DOHH2 (cell line): ENCODE results near the gene KCTD10.

Source experiments
- H3F3A ChIP-seq: fragments of 200-600 bp; sonication (generic), shearing (Covaris generic); 2 replicates; pipeline ENCODE4 v1.6.0; 2016; ENCODE audit warnings: antibody characterized with exemption, mild to moderate bottlenecking; ENCODE audit not compliant: control insufficient read depth, insufficient read depth
- H3K27ac ChIP-seq: fragments of 200-600 bp; sonication (generic); 2 replicates; pipeline ENCODE4 v1.5.1; 2014; ENCODE audit warnings: low read depth, mild to moderate bottlenecking, low read length, moderate library complexity
- H3K27me3 ChIP-seq: fragments of 200-600 bp; sonication (generic); 2 replicates; pipeline ENCODE4 v1.6.1; 2014; ENCODE audit warnings: mild to moderate bottlenecking, low read length, mixed read lengths; ENCODE audit not compliant: control insufficient read depth
- H3K36me3 ChIP-seq: fragments of 200-600 bp; sonication (generic); 2 replicates; pipeline ENCODE4 v1.6.1; 2014; ENCODE audit warnings: mild to moderate bottlenecking, low read length, moderate library complexity, mixed read lengths; ENCODE audit not compliant: control insufficient read depth
- H3K4me1 ChIP-seq: fragments of 200-600 bp; sonication (generic); 2 replicates; pipeline ENCODE4 v1.6.1; 2014; ENCODE audit warnings: mild to moderate bottlenecking, low read length, mixed read lengths; ENCODE audit not compliant: control insufficient read depth
- H3K4me2 ChIP-seq: fragments of 200-600 bp; sonication (generic); 2 replicates; pipeline ENCODE4 v1.6.0; 2014; ENCODE audit warnings: mild to moderate bottlenecking, low read length, moderate library complexity
- H3K4me3 ChIP-seq: fragments of 200-600 bp; sonication (generic); 2 replicates; pipeline ENCODE4 v1.5.1; 2014; ENCODE audit warnings: mild to moderate bottlenecking, low read length, mixed read lengths
- H3K79me2 ChIP-seq: fragments of 200-600 bp; sonication (generic); 2 replicates; pipeline ENCODE4 v1.6.1; 2014; ENCODE audit warnings: mild to moderate bottlenecking, low read length, mixed read lengths; ENCODE audit not compliant: control insufficient read depth
- H3K9me2 ChIP-seq: fragments of 200-600 bp; sonication (generic); replicated peaks from 2 replicates; pipeline ENCODE4 v1.6.1; 2014; ENCODE audit warnings: mild to moderate bottlenecking, low read length, mixed read lengths; ENCODE audit not compliant: control insufficient read depth
- H3K9me3 ChIP-seq: fragments of 200-600 bp; sonication (generic); 2 replicates; pipeline ENCODE4 v1.6.1; 2014; ENCODE audit warnings: antibody characterized with exemption, low read length, mixed read lengths; ENCODE audit not compliant: control insufficient read depth, insufficient read depth
- H4K20me1 ChIP-seq: fragments of 200-600 bp; sonication (generic); 2 replicates; pipeline ENCODE4 v1.6.0; 2014; ENCODE audit warnings: low read depth, mild to moderate bottlenecking, antibody characterized with exemption, low read length, moderate library complexity; ENCODE audit not compliant: control insufficient read depth, insufficient read depth
- EZH2phosphoT487 ChIP-seq: fragments of 200-600 bp; sonication (generic); IDR thresholded peaks from 2 replicates; pipeline ENCODE4 v1.6.1; 2017; ENCODE audit warnings: borderline replicate concordance, mild to moderate bottlenecking, antibody characterized with exemption, low read length, moderate library complexity, mixed read lengths
- TF ChIP-seq, protein P1 (sequence below): fragments of 200-600 bp; sonication (generic); IDR thresholded peaks from one replicate; pipeline ENCODE4 v1.5.1; 2014; ENCODE audit warnings: antibody characterized with exemption, mild to moderate bottlenecking, low read depth, low read length; ENCODE audit not compliant: poor library complexity, severe bottlenecking

Gene KCTD10

DNA sequence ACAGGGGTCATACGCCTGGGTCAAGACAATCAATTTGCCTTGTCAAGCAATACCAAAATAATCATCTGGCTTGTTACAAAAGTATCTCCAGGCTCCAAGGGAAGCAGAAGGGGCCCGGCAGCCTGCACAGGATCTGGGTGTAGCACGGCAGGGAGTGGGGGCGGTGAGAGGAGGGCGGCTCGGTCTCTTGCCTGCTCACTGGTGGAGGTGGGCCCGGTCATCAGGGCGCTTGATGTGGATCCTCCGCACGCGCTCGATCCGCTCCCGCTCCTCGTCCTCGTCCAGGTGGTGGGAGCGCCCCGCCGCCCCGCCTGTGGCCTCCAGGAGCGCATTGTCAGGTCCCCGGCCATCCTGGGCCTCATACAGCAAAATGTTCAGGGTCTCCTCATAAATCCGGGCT, 25.7 kb downstream of the KCTD10 start:
- Histone ChIP-seq H3K4me3 (no peak overlapping the region), H3K9me2 (no peaks in the 10 kb centered on the region), H3K9me3 (no peaks in the 10 kb centered on the region), H3F3A (no peaks in the 10 kb centered on the region), H3K36me3 (peaks cover 45% of the 10 kb centered on the region), H3K4me1 (no peaks in the 10 kb centered on the region), H4K20me1 (0 out of 2 replicates have a peak, but pooled peaks cover 3% of the 10 kb centered on the region), H3K27ac (no peak overlapping the region), H3K27me3 (no peaks in the 10 kb centered on the region), H3K79me2 (no peaks in the 10 kb centered on the region), H3K4me2 (no peak overlapping the region)
- TF ChIP-seq, protein P1, sequence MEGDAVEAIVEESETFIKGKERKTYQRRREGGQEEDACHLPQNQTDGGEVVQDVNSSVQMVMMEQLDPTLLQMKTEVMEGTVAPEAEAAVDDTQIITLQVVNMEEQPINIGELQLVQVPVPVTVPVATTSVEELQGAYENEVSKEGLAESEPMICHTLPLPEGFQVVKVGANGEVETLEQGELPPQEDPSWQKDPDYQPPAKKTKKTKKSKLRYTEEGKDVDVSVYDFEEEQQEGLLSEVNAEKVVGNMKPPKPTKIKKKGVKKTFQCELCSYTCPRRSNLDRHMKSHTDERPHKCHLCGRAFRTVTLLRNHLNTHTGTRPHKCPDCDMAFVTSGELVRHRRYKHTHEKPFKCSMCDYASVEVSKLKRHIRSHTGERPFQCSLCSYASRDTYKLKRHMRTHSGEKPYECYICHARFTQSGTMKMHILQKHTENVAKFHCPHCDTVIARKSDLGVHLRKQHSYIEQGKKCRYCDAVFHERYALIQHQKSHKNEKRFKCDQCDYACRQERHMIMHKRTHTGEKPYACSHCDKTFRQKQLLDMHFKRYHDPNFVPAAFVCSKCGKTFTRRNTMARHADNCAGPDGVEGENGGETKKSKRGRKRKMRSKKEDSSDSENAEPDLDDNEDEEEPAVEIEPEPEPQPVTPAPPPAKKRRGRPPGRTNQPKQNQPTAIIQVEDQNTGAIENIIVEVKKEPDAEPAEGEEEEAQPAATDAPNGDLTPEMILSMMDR = no peak
- no peak for TF ChIP-seq EZH2phosphoT487

DNA sequence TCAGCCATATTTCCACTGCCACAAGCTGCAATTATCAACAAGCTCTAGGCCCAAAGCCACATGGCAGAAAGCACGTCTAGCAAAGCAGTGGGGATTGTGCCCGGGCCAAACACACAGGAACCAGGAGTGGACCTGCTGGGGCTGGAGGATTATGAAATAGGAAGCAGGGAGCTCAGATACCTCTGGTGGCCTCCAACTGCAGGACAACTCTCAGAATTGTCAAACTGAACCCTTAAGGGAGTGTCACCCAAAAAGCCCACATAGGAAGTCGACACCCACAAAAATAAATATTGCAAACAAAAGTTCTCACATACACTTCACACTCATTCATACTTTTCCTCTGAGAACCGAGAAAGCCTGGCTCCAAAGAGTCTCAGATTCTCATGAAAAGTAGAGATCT, 26.1 kb downstream of the KCTD10 start:
- H3K4me1 ChIP-seq = no peaks in the 10 kb centered on the region
- peaks cover 41% of the 10 kb centered on the region for H3K36me3 ChIP-seq
- H4K20me1 ChIP-seq = 0 out of 2 replicates have a peak, but pooled peaks cover 3% of the 10 kb centered on the region
- no peaks in the 10 kb centered on the region for H3K9me3 ChIP-seq
- no peak overlapping the region for H3K4me3 ChIP-seq
- TF ChIP-seq, protein P1 = no peak
- no peak for TF ChIP-seq EZH2phosphoT487
- H3K9me2 ChIP-seq = no peaks in the 10 kb centered on the region
- H3K79me2 ChIP-seq = no peaks in the 10 kb centered on the region
- H3F3A ChIP-seq = no peaks in the 10 kb centered on the region
- no peak overlapping the region for H3K4me2 ChIP-seq
- no peaks in the 10 kb centered on the region for H3K27me3 ChIP-seq
- H3K27ac ChIP-seq = no peak overlapping the region

DNA sequence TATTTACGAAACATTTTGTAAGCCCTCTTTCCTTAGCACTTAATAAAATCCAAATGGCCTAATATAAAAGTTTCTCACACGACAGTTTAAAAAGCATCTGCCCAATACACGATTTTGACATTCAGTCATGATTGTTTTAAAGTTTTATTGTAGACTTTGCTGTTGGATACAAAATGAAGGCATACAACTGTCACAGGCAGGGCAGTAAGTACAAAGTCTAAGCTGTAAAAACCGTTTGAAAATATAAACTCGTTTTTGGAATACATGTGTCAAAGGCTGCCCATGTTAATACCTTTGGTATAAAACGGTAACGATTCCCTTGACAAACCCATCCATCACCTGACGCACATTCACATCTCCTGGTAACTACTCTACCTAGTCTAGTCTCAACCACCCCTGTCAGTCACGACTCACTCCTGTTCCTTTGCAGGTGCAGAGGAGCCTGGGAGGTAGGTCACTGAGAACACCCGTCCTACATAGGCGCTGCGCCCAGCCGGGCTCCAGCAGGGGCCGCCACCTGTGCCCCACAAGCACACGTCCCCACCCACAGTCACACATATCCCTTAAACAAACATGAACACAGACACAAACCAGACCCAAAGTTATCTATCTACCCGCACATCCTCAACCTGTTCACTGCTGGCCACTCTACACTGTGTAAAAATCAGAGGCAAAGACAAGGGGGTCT, 27.1 kb downstream of the KCTD10 start:
- no peaks in the 10 kb centered on the region for H3K27me3 ChIP-seq
- no peaks in the 10 kb centered on the region for H3K9me3 ChIP-seq
- H3F3A ChIP-seq = no peaks in the 10 kb centered on the region
- H3K36me3 ChIP-seq = peaks cover 32% of the 10 kb centered on the region; the same call in 1 of the 2 replicates
- H3K79me2 ChIP-seq = no peaks in the 10 kb centered on the region
- H4K20me1 ChIP-seq = 0 out of 2 replicates have a peak, but pooled peaks cover 3% of the 10 kb centered on the region
- no peaks in the 10 kb centered on the region for H3K4me1 ChIP-seq
- no peak overlapping the region for H3K27ac ChIP-seq
- H3K4me2 ChIP-seq = no peak overlapping the region
- no peak for TF ChIP-seq EZH2phosphoT487
- TF ChIP-seq, protein P1 = peak; percentile 46
- no peaks in the 10 kb centered on the region for H3K9me2 ChIP-seq
- no peak overlapping the region for H3K4me3 ChIP-seq
